ENCODE measurements around the gene GP1BA.

Gene GP1BA

DNA sequence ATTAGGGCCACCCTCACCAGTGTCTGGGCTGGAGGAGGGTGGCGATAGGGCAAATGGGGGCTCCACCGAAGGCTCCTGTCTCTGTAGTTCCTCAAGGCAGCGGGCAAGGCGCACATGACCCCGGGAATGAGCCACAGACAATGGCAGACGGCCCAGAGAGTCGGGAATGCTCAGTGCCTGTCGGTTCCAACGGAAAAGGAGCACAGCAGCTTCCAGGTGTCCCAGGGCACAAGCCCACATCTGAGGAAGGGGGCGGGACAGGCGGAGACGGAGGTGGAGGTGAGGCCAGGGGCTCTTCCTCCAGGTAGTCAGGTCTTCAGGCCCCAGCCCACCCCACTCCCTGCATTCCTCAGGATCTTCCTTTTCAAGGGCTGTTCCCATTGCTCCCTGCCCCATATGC is 40.7 kb downstream of the GP1BA start:
- no peak for TF ChIP-seq ZNF274 (IDR thresholded peaks at IDR 0.05; ENCODE audit: low read depth, low read length)
- TF ChIP-seq YY1 (IDR thresholded peaks at IDR 0.05; ENCODE audit: insufficient read depth, insufficient read length), result no peak
- Histone ChIP-seq H3K4me1 (ENCODE audit: insufficient read depth, insufficient read length) (peaks cover 9% of the 10 kb centered on the region), H3K9me3 (ENCODE audit: insufficient read depth, low read length) (no peaks in the 10 kb centered on the region), H3K9ac (ENCODE audit: insufficient read length, low read depth) (no peak overlapping the region), H3K4me3 (ENCODE audit: insufficient read length, low read depth) (no peak overlapping the region), H3K36me3 (ENCODE audit: insufficient read depth, insufficient read length, low read length) (peaks cover 53% of the 10 kb centered on the region), H3K27me3 (ENCODE audit: insufficient read depth, insufficient read length) (peaks cover 10% of the 10 kb centered on the region)
- DNase-seq (ENCODE audit: low read depth, low spot score), result no peak

GRCh38 chr17:4973256-4974114 is 41.4 kb downstream of the GP1BA start:
- H3K4me3 ChIP-seq (ENCODE audit: insufficient read length, low read depth), result no peak overlapping the region
- peaks cover 59% of the 10 kb centered on the region for H3K36me3 ChIP-seq (ENCODE audit: insufficient read depth, insufficient read length, low read length)
- TF ChIP-seq YY1 (IDR thresholded peaks at IDR 0.05; ENCODE audit: insufficient read depth, insufficient read length), result no peak
- no peak for TF ChIP-seq SUZ12 (IDR thresholded peaks at IDR 0.05; ENCODE audit: extremely low read depth, insufficient read depth, insufficient read length)
- TF ChIP-seq ZNF274 (IDR thresholded peaks at IDR 0.05; ENCODE audit: low read depth, low read length), result no peak
- peaks cover 14% of the 10 kb centered on the region for H3K27me3 ChIP-seq (ENCODE audit: insufficient read depth, insufficient read length)
- no peaks in the 10 kb centered on the region for H3K9me3 ChIP-seq (ENCODE audit: insufficient read depth, low read length)
- peaks cover 9% of the 10 kb centered on the region for H3K4me1 ChIP-seq (ENCODE audit: insufficient read depth, insufficient read length)
- DNase-seq (ENCODE audit: low read depth, low spot score), result no peak
- H3K9ac ChIP-seq (ENCODE audit: insufficient read length, low read depth), result no peak overlapping the region

DNA sequence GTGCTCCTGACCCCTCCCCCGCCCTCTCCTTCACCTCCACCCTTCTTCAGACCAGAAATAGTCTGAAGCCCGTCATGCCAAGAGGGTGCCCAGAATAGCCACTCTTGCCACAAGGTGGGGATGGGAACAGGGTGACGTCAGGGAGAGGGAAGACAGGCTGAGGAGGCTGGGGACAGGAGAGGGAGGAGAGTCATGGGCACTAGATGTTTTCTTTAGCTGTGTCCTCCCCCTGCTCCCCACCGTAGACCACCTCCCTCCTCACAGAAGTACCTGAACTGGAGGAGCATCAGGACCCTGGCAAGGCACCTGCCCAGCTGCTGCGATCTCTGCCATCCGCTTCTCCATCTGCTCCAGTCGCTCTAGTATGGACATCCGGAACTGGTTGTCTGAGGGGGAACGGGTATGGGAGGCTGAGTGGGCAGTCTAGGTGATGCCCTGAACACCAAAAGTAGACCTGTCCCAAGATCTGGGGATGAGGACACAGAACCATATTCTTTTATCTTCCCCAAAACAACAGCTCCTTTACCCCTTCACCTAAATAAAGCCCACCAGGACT is 42.1 kb downstream of the GP1BA start:
- Histone ChIP-seq H3K36me3 (ENCODE audit: insufficient read depth, insufficient read length, low read length) (peaks cover 64% of the 10 kb centered on the region), H3K4me1 (ENCODE audit: insufficient read depth, insufficient read length) (peaks cover 8% of the 10 kb centered on the region), H3K9me3 (ENCODE audit: insufficient read depth, low read length) (no peaks in the 10 kb centered on the region), H3K27me3 (ENCODE audit: insufficient read depth, insufficient read length) (peaks cover 17% of the 10 kb centered on the region), H3K4me3 (ENCODE audit: insufficient read length, low read depth) (no peak overlapping the region), H3K9ac (ENCODE audit: insufficient read length, low read depth) (no peak overlapping the region)
- no peak for DNase-seq (ENCODE audit: low read depth, low spot score)
- TF ChIP-seq YY1 (IDR thresholded peaks at IDR 0.05; ENCODE audit: insufficient read depth, insufficient read length), result no peak
- no peak for TF ChIP-seq ZNF274 (IDR thresholded peaks at IDR 0.05; ENCODE audit: low read depth, low read length)
- TF ChIP-seq SUZ12 (IDR thresholded peaks at IDR 0.05; ENCODE audit: extremely low read depth, insufficient read depth, insufficient read length), result no peak

DNA sequence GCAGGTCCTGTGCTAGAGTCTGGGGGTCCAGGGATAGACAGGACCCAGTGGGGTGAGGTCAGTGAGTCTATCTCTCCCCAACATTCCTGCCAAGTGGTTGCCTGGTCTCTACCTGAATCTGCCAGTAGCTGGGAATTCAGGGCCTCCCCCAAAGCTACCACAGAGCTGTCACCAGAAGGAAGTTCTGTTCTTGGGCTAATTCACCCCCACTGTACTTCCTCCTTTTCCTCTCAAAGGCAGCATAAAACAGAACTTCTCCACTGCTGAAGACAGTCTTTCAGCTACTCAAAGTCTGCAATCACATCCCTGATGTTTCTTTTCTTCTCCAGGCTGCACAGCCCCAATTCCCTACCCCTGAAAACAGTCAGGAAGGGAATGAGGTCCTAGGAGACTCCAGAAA is 46.6 kb downstream of the GP1BA start:
- peaks cover 4% of the 10 kb centered on the region for H3K4me1 ChIP-seq (ENCODE audit: insufficient read depth, insufficient read length)

GRCh38 chr17:4980644-4981216 is 48.7 kb downstream of the GP1BA start:
- peaks cover 4% of the 10 kb centered on the region for H3K4me1 ChIP-seq (ENCODE audit: insufficient read depth, insufficient read length)
- H3K9me3 ChIP-seq (ENCODE audit: insufficient read depth, low read length), result no peaks in the 10 kb centered on the region
- peak overlapping the region; percentile 25 for H3K9ac ChIP-seq (ENCODE audit: insufficient read length, low read depth)
- peaks cover 47% of the 10 kb centered on the region for H3K36me3 ChIP-seq (ENCODE audit: insufficient read depth, insufficient read length, low read length)
- peak; percentile 63 for DNase-seq (ENCODE audit: low read depth, low spot score)
- no peak for TF ChIP-seq YY1 (IDR thresholded peaks at IDR 0.05; ENCODE audit: insufficient read depth, insufficient read length)
- peaks cover 11% of the 10 kb centered on the region for H3K27me3 ChIP-seq (ENCODE audit: insufficient read depth, insufficient read length)
- no peak overlapping the region for H3K4me3 ChIP-seq (ENCODE audit: insufficient read length, low read depth)

More for the DNA sequence above, 46.6 kb downstream of the GP1BA start:
- no peak for DNase-seq (ENCODE audit: low read depth, low spot score)
- Histone ChIP-seq H3K27me3 (ENCODE audit: insufficient read depth, insufficient read length) (peaks cover 17% of the 10 kb centered on the region), H3K9ac (ENCODE audit: insufficient read length, low read depth) (no peak overlapping the region), H3K4me3 (ENCODE audit: insufficient read length, low read depth) (no peak overlapping the region), H3K9me3 (ENCODE audit: insufficient read depth, low read length) (no peaks in the 10 kb centered on the region), H3K36me3 (ENCODE audit: insufficient read depth, insufficient read length, low read length) (peaks cover 53% of the 10 kb centered on the region)
- TF ChIP-seq SUZ12 (IDR thresholded peaks at IDR 0.05; ENCODE audit: extremely low read depth, insufficient read depth, insufficient read length), result no peak
- TF ChIP-seq YY1 (IDR thresholded peaks at IDR 0.05; ENCODE audit: insufficient read depth, insufficient read length), result no peak
- TF ChIP-seq ZNF274 (IDR thresholded peaks at IDR 0.05; ENCODE audit: low read depth, low read length), result no peak

DNA sequence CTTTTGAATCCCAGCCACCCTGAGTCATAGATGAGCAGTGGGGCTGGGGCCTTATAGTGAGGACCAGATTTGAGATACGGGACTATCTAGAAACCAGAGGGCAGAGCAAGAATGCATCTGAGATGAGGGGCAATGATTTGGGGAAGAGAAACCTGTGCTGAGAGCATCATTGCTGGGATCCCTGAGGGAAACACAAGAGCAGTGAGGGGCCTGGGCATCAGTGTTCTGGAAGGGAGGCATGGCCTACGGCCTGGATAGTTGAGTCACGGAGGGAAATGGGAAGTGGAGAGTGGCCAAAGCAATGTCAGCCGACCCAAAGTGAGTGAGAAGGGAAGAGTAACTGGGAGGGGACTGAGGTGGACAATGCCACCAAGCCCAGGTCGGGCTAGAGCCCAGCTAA is 50.2 kb downstream of the GP1BA start:
- Histone ChIP-seq H3K4me1 (ENCODE audit: insufficient read depth, insufficient read length) (peaks cover 7% of the 10 kb centered on the region), H3K9ac (ENCODE audit: insufficient read length, low read depth) (no peak overlapping the region), H3K9me3 (ENCODE audit: insufficient read depth, low read length) (no peaks in the 10 kb centered on the region), H3K36me3 (ENCODE audit: insufficient read depth, insufficient read length, low read length) (peaks cover 40% of the 10 kb centered on the region), H3K4me3 (ENCODE audit: insufficient read length, low read depth) (no peak overlapping the region), H3K27me3 (ENCODE audit: insufficient read depth, insufficient read length) (peaks cover 10% of the 10 kb centered on the region)
- no peak for DNase-seq (ENCODE audit: low read depth, low spot score)
- no peak for TF ChIP-seq YY1 (IDR thresholded peaks at IDR 0.05; ENCODE audit: insufficient read depth, insufficient read length)
- no peak for TF ChIP-seq SUZ12 (IDR thresholded peaks at IDR 0.05; ENCODE audit: extremely low read depth, insufficient read depth, insufficient read length)
- TF ChIP-seq ZNF274 (IDR thresholded peaks at IDR 0.05; ENCODE audit: low read depth, low read length), result no peak

All from NT2/D1 (cell line).